Measurements from ENCODE around the gene SYK.

The SYK gene

GRCh38 chr9:90767523-90768100 is 34.0 kb upstream of the SYK start:
- Histone ChIP-seq H3K4me3 (ENCODE audit: insufficient read depth in 1 of 2, low read depth in 1 of 2, low read length in 2 of 2) (no peak overlapping the region), H3K9ac (ENCODE audit: low read length) (no peak overlapping the region), H3K27me3 (ENCODE audit: control insufficient read depth in 1 of 2, insufficient read depth in 1 of 2, low read length in 2 of 2) (no peaks in the 10 kb centered on the region), H3K4me2 (ENCODE audit: low read length, poor library complexity, severe bottlenecking) (no peak overlapping the region), H2BK15ac (ENCODE audit: low read depth, poor library complexity, severe bottlenecking) (no peak overlapping the region), H2BK5ac (ENCODE audit: low read depth, low read length, poor library complexity, severe bottlenecking) (no peak overlapping the region), H3K18ac (ENCODE audit: low read depth in 1 of 2, low read length in 2 of 2) (no peak overlapping the region), H2AFZ (ENCODE audit: low read depth, low read length) (no peak overlapping the region), H2AK5ac (ENCODE audit: low read length, severe bottlenecking) (no peak overlapping the region), H4K8ac (ENCODE audit: low read length) (no peak overlapping the region), H3K27ac (ENCODE audit: low read length, poor library complexity, severe bottlenecking) (no peak overlapping the region), H2BK12ac (ENCODE audit: low read length in 2 of 2) (no peak overlapping the region), H3K23ac (ENCODE audit: low read length in 2 of 2) (no peak overlapping the region), H3K4ac (ENCODE audit: low read depth in 1 of 2, low read length in 2 of 2) (no peak overlapping the region), H3K36me3 (ENCODE audit: control insufficient read depth in 1 of 2, insufficient read depth in 2 of 2, low read depth in 1 of 2, low read length in 2 of 2) (no peaks in the 10 kb centered on the region), H3K4me1 (ENCODE audit: control insufficient read depth, insufficient read depth, low read depth, low read length) (no peaks in the 10 kb centered on the region), H3K9me3 (ENCODE audit: control insufficient read depth, low read length) (peaks cover 38% of the 10 kb centered on the region), H4K91ac (ENCODE audit: low read length) (no peak overlapping the region), H3K14ac (ENCODE audit: low read length in 2 of 2) (no peak overlapping the region), H2BK120ac (ENCODE audit: low read depth, low read length) (no peak overlapping the region), H3K79me1 (replicated peaks; ENCODE audit: low read length, poor library complexity, severe bottlenecking) (no peaks in the 10 kb centered on the region)
- WGBS, result no CpG with 5 or more reads among the region's 1 CpG
- DNase-seq, result no peak

- H2BK5ac ChIP-seq (ENCODE audit: low read depth, low read length, poor library complexity, severe bottlenecking), result no peak overlapping the region
- no peak overlapping the region for H3K23ac ChIP-seq (ENCODE audit: low read length in 2 of 2)
- no peak overlapping the region for H3K4me3 ChIP-seq (ENCODE audit: insufficient read depth in 1 of 2, low read depth in 1 of 2, low read length in 2 of 2)
- H3K27ac ChIP-seq (ENCODE audit: low read length, poor library complexity, severe bottlenecking), result no peak overlapping the region
- H3K79me1 ChIP-seq (replicated peaks; ENCODE audit: low read length, poor library complexity, severe bottlenecking), result no peaks in the 10 kb centered on the region
- H4K91ac ChIP-seq (ENCODE audit: low read length), result no peak overlapping the region
- H2BK120ac ChIP-seq (ENCODE audit: low read depth, low read length), result no peak overlapping the region
- H2AK5ac ChIP-seq (ENCODE audit: low read length, severe bottlenecking), result no peak overlapping the region
- no peak overlapping the region for H4K8ac ChIP-seq (ENCODE audit: low read length)
- no peak overlapping the region for H3K4me2 ChIP-seq (ENCODE audit: low read length, poor library complexity, severe bottlenecking)
- no peak overlapping the region for H2BK15ac ChIP-seq (ENCODE audit: low read depth, poor library complexity, severe bottlenecking)
- no peak for DNase-seq
- H3K9me3 ChIP-seq (ENCODE audit: control insufficient read depth, low read length), result peaks cover 33% of the 10 kb centered on the region
- H3K4me1 ChIP-seq (ENCODE audit: control insufficient read depth, insufficient read depth, low read depth, low read length), result no peaks in the 10 kb centered on the region
- H2AFZ ChIP-seq (ENCODE audit: low read depth, low read length), result no peak overlapping the region
- H3K14ac ChIP-seq (ENCODE audit: low read length in 2 of 2), result no peak overlapping the region
- no peak overlapping the region for H2BK12ac ChIP-seq (ENCODE audit: low read length in 2 of 2)
- no peak overlapping the region for H3K9ac ChIP-seq (ENCODE audit: low read length)
- no peak overlapping the region for H3K4ac ChIP-seq (ENCODE audit: low read depth in 1 of 2, low read length in 2 of 2)
- peaks cover 0 to 3% of the 10 kb centered on the region in 2 experiments for H3K27me3 ChIP-seq (ENCODE audit: control insufficient read depth in 1 of 2, insufficient read depth in 1 of 2, low read length in 2 of 2)
- no peak overlapping the region for H3K18ac ChIP-seq (ENCODE audit: low read depth in 1 of 2, low read length in 2 of 2)
- 89% methylated on average over 1 of the region's 2 CpGs for WGBS
- no peaks in the 10 kb centered on the region for H3K36me3 ChIP-seq (ENCODE audit: control insufficient read depth in 1 of 2, insufficient read depth in 2 of 2, low read depth in 1 of 2, low read length in 2 of 2)
These were observed 31.4 kb upstream of the SYK start for GRCh38 chr9:90770182-90770738.

- Histone ChIP-seq H3K4ac (ENCODE audit: low read depth in 1 of 2, low read length in 2 of 2) (no peak overlapping the region), H3K36me3 (ENCODE audit: control insufficient read depth in 1 of 2, insufficient read depth in 2 of 2, low read depth in 1 of 2, low read length in 2 of 2) (no peaks in the 10 kb centered on the region), H2AK5ac (ENCODE audit: low read length, severe bottlenecking) (no peak overlapping the region), H2BK12ac (ENCODE audit: low read length in 2 of 2) (no peak overlapping the region), H3K79me1 (replicated peaks; ENCODE audit: low read length, poor library complexity, severe bottlenecking) (no peaks in the 10 kb centered on the region), H3K9me3 (ENCODE audit: control insufficient read depth, low read length) (peaks cover 26% of the 10 kb centered on the region), H2BK5ac (ENCODE audit: low read depth, low read length, poor library complexity, severe bottlenecking) (no peak overlapping the region), H3K27me3 (ENCODE audit: control insufficient read depth in 1 of 2, insufficient read depth in 1 of 2, low read length in 2 of 2) (peaks cover 0 to 3% of the 10 kb centered on the region in 2 experiments), H4K8ac (ENCODE audit: low read length) (no peak overlapping the region), H3K4me1 (ENCODE audit: control insufficient read depth, insufficient read depth, low read depth, low read length) (no peaks in the 10 kb centered on the region), H2BK120ac (ENCODE audit: low read depth, low read length) (no peak overlapping the region), H3K4me2 (ENCODE audit: low read length, poor library complexity, severe bottlenecking) (no peak overlapping the region), H3K23ac (ENCODE audit: low read length in 2 of 2) (no peak overlapping the region), H3K18ac (ENCODE audit: low read depth in 1 of 2, low read length in 2 of 2) (no peak overlapping the region), H2BK15ac (ENCODE audit: low read depth, poor library complexity, severe bottlenecking) (no peak overlapping the region), H3K4me3 (ENCODE audit: insufficient read depth in 1 of 2, low read depth in 1 of 2, low read length in 2 of 2) (no peak overlapping the region), H2AFZ (ENCODE audit: low read depth, low read length) (no peak overlapping the region), H3K14ac (ENCODE audit: low read length in 2 of 2) (no peak overlapping the region), H3K27ac (ENCODE audit: low read length, poor library complexity, severe bottlenecking) (no peak overlapping the region), H3K9ac (ENCODE audit: low read length) (no peak overlapping the region), H4K91ac (ENCODE audit: low read length) (no peak overlapping the region)
- DNase-seq, result no peak
- WGBS, result 92% methylated on average over 3 of the region's 3 CpGs
These were observed 30.7 kb upstream of the SYK start for GRCh38 chr9:90770927-90771326.

- Histone ChIP-seq H2AK5ac (ENCODE audit: low read length, severe bottlenecking) (no peak overlapping the region), H2AFZ (ENCODE audit: low read depth, low read length) (no peak overlapping the region), H3K4me3 (ENCODE audit: insufficient read depth in 1 of 2, low read depth in 1 of 2, low read length in 2 of 2) (no peak overlapping the region), H4K91ac (ENCODE audit: low read length) (no peak overlapping the region), H4K8ac (ENCODE audit: low read length) (no peak overlapping the region), H2BK120ac (ENCODE audit: low read depth, low read length) (no peak overlapping the region), H2BK5ac (ENCODE audit: low read depth, low read length, poor library complexity, severe bottlenecking) (no peak overlapping the region), H2BK15ac (ENCODE audit: low read depth, poor library complexity, severe bottlenecking) (no peak overlapping the region), H3K4ac (ENCODE audit: low read depth in 1 of 2, low read length in 2 of 2) (no peak overlapping the region), H3K23ac (ENCODE audit: low read length in 2 of 2) (no peak overlapping the region), H3K27me3 (ENCODE audit: control insufficient read depth in 1 of 2, insufficient read depth in 1 of 2, low read length in 2 of 2) (peaks cover 0 to 3% of the 10 kb centered on the region in 2 experiments), H3K36me3 (ENCODE audit: control insufficient read depth in 1 of 2, insufficient read depth in 2 of 2, low read depth in 1 of 2, low read length in 2 of 2) (no peaks in the 10 kb centered on the region), H3K9ac (ENCODE audit: low read length) (no peak overlapping the region), H2BK12ac (ENCODE audit: low read length in 2 of 2) (no peak overlapping the region), H3K4me2 (ENCODE audit: low read length, poor library complexity, severe bottlenecking) (no peak overlapping the region), H3K79me1 (replicated peaks; ENCODE audit: low read length, poor library complexity, severe bottlenecking) (no peaks in the 10 kb centered on the region), H3K9me3 (ENCODE audit: control insufficient read depth, low read length) (peaks cover 14% of the 10 kb centered on the region), H3K14ac (ENCODE audit: low read length in 2 of 2) (no peak overlapping the region), H3K27ac (ENCODE audit: low read length, poor library complexity, severe bottlenecking) (no peak overlapping the region), H3K18ac (ENCODE audit: low read depth in 1 of 2, low read length in 2 of 2) (no peak overlapping the region), H3K4me1 (ENCODE audit: control insufficient read depth, insufficient read depth, low read depth, low read length) (no peaks in the 10 kb centered on the region)
- WGBS, result 100% methylated on average over 1 of the region's 1 CpG
- no peak for DNase-seq
These were observed 29.2 kb upstream of the SYK start for GRCh38 chr9:90772386-90772785.

All from mesenchymal stem cell (in vitro differentiated cells and primary cell).